Measurements from ENCODE around the gene C1orf210.

Gene C1orf210

GRCh38 chr1:43235451-43236121 is 49.8 kb downstream of the C1orf210 start:
- no peak for DNase-seq
- intact Hi-C loops (cut with DNase I), result loop anchor here (5.0 to 10.0 kb wide), 2 partner anchors 152 to 289 kb away; partner anchors contain the start of genes MED8 and SZT2

- no peak for DNase-seq
Measured at GRCh38 chr1:43235040-43235439, 50.3 kb downstream of the C1orf210 start.

GRCh38 chr1:43234267-43234666 is 51.1 kb downstream of the C1orf210 start:
- no peak for DNase-seq
- intact Hi-C loops (cut with DNase I), result loop anchor here (10.0 kb wide), 1 partner anchor 291 kb away; no protein-coding TSS in a partner anchor

More at GRCh38 chr1:43235040-43235439, 50.3 kb downstream of the C1orf210 start:
- intact Hi-C loops (cut with DNase I), result loop anchor here (5.0 to 10.0 kb wide), 2 partner anchors 152 to 290 kb away; partner anchors contain the start of genes MED8 and SZT2

- intact Hi-C loops (cut with DNase I), result loop anchor here (10.0 kb wide), 1 partner anchor 291 kb away; no protein-coding TSS in a partner anchor
- DNase-seq, result no peak
Measured at GRCh38 chr1:43233631-43234030, 51.8 kb downstream of the C1orf210 start.

- DNase-seq, result no peak
- intact Hi-C loops (cut with DNase I), result loop anchor here (10.0 kb wide), 1 partner anchor 292 kb away; no protein-coding TSS in a partner anchor
Measured at GRCh38 chr1:43232482-43232881, 52.9 kb downstream of the C1orf210 start.

- intact Hi-C loops (cut with DNase I), result loop anchor here (10.0 kb wide), 1 partner anchor 293 kb away; no protein-coding TSS in a partner anchor
- no peak for DNase-seq
Measured at GRCh38 chr1:43232074-43232473, 53.3 kb downstream of the C1orf210 start.

Measured in head of caudate nucleus (tissue), 42 donors.